22Rv1 (cell line): ENCODE measurements around the gene CALHM3.

Experiments used
- ZFX ChIP-seq: fragments of 450-650 bp; IDR thresholded peaks from 2 replicates; pipeline ENCODE4 v1.6.1; 2017; ENCODE audit warnings: antibody characterized with exemption, borderline replicate concordance
- TF ChIP-seq, protein P1 (sequence below): fragments of 450-650 bp; IDR thresholded peaks from 2 replicates; pipeline ENCODE4 v1.5.1; 2017; ENCODE audit warnings: mild to moderate bottlenecking

DNA sequence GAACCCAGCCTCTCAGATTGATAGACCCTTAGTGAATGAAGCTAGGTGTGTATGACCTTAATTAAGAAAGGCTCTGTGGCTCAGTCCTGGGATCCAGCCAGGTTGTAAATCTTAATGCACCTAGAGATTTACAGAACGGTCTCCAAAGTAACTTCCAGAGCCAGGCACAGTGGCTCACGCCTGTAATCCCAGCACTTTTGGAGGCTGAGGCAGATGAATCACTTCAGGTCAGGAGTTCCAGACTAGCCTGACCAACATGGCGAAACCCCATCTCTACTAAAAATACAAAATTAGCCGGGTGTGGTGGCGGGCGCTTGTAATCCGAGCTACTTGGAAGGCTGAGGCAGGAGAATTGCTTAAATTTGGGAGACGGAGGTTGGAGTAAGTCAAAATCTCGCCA, 51.2 kb downstream of the CALHM3 start:
- TF ChIP-seq, protein P1, sequence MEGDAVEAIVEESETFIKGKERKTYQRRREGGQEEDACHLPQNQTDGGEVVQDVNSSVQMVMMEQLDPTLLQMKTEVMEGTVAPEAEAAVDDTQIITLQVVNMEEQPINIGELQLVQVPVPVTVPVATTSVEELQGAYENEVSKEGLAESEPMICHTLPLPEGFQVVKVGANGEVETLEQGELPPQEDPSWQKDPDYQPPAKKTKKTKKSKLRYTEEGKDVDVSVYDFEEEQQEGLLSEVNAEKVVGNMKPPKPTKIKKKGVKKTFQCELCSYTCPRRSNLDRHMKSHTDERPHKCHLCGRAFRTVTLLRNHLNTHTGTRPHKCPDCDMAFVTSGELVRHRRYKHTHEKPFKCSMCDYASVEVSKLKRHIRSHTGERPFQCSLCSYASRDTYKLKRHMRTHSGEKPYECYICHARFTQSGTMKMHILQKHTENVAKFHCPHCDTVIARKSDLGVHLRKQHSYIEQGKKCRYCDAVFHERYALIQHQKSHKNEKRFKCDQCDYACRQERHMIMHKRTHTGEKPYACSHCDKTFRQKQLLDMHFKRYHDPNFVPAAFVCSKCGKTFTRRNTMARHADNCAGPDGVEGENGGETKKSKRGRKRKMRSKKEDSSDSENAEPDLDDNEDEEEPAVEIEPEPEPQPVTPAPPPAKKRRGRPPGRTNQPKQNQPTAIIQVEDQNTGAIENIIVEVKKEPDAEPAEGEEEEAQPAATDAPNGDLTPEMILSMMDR, result no peak
- no peak for TF ChIP-seq ZFX
